ENCODE results near the gene KCNJ13. TPM values are rescaled to one million over a fixed set of nuclear protein-coding genes. Genes with fewer than 3 reads are reported as not detected.

The KCNJ13 gene
- total and polyA plus RNA-seq, 4 donors = 0.08 to 0.79 TPM; not detected in 2

- whole genome bisulfite sequencing = 64% methylated on average over 3 of the region's 3 CpGs
- DNase-seq (ENCODE audit: low spot score) = no peak
- peaks cover 5 to 38% (median 24%) of the 10 kb centered on the region in 4 donors for H3K36me3 ChIP-seq (ENCODE audit: control insufficient read depth in 4 of 4, insufficient read depth in 3 of 4, low read depth in 1 of 4, low read length in 3 of 4)
- no peak overlapping the region for H3K9ac ChIP-seq (ENCODE audit: low read depth in 1 of 2, low read length in 2 of 2)
- no peaks in the 10 kb centered on the region for H3K27me3 ChIP-seq (ENCODE audit: control insufficient read depth in 4 of 4, insufficient read depth in 4 of 4, low read length in 3 of 4)
- no peak overlapping the region for H3K4me3 ChIP-seq (ENCODE audit: low read depth in 1 of 3, low read length in 3 of 3)
- TF ChIP-seq YY1 (IDR thresholded peaks at IDR 0.05) = no peak
- TF ChIP-seq ZBTB33 (IDR thresholded peaks at IDR 0.05) = no peak
- TF ChIP-seq RAD21 (IDR thresholded peaks at IDR 0.05) = peak; percentile 60 to 72
- TF ChIP-seq FOXA2 (IDR thresholded peaks at IDR 0.05) = no peak
- TF ChIP-seq ATF3 (IDR thresholded peaks at IDR 0.05) = no peak
- TF ChIP-seq JUND (IDR thresholded peaks at IDR 0.05) = no peak
- no peak for TF ChIP-seq HNF4G (IDR thresholded peaks at IDR 0.05)
- no peak for TF ChIP-seq FOXA1 (IDR thresholded peaks at IDR 0.05)
- no peak for TF ChIP-seq MAX (IDR thresholded peaks at IDR 0.05)
- no peak for TF ChIP-seq HNF4A (conservative IDR thresholded peaks at IDR 0.05)
- peak; percentile 33 for TF ChIP-seq CTCF (IDR thresholded peaks at IDR 0.05; ENCODE audit: low read depth, low read length, missing input control)
- no peak for TF ChIP-seq RXRA (IDR thresholded peaks at IDR 0.05)
- no peak for TF ChIP-seq TAF1 (conservative IDR thresholded peaks at IDR 0.05)
- no peak for TF ChIP-seq GABPA (IDR thresholded peaks at IDR 0.05 in 1 of 2, conservative IDR thresholded peaks at IDR 0.05 in 1 of 2)
- TF ChIP-seq, protein P1, sequence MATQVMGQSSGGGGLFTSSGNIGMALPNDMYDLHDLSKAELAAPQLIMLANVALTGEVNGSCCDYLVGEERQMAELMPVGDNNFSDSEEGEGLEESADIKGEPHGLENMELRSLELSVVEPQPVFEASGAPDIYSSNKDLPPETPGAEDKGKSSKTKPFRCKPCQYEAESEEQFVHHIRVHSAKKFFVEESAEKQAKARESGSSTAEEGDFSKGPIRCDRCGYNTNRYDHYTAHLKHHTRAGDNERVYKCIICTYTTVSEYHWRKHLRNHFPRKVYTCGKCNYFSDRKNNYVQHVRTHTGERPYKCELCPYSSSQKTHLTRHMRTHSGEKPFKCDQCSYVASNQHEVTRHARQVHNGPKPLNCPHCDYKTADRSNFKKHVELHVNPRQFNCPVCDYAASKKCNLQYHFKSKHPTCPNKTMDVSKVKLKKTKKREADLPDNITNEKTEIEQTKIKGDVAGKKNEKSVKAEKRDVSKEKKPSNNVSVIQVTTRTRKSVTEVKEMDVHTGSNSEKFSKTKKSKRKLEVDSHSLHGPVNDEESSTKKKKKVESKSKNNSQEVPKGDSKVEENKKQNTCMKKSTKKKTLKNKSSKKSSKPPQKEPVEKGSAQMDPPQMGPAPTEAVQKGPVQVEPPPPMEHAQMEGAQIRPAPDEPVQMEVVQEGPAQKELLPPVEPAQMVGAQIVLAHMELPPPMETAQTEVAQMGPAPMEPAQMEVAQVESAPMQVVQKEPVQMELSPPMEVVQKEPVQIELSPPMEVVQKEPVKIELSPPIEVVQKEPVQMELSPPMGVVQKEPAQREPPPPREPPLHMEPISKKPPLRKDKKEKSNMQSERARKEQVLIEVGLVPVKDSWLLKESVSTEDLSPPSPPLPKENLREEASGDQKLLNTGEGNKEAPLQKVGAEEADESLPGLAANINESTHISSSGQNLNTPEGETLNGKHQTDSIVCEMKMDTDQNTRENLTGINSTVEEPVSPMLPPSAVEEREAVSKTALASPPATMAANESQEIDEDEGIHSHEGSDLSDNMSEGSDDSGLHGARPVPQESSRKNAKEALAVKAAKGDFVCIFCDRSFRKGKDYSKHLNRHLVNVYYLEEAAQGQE (IDR thresholded peaks at IDR 0.05) = no peak
- TF ChIP-seq SP1 (IDR thresholded peaks at IDR 0.05) = no peak
- no peak for TF ChIP-seq EGR1 (IDR thresholded peaks at IDR 0.05; ENCODE audit: low read depth in 2 of 2)
- no peaks in the 10 kb centered on the region for H3K9me3 ChIP-seq (ENCODE audit: control insufficient read depth in 4 of 4, low read length in 3 of 4)
- no peak overlapping the region for H3K27ac ChIP-seq (ENCODE audit: low read depth in 1 of 2, low read length in 2 of 2)
- peaks cover 0 to 7% (median 2%) of the 10 kb centered on the region in 4 donors for H3K4me1 ChIP-seq (ENCODE audit: control insufficient read depth in 4 of 4, insufficient read depth in 4 of 4, low read length in 3 of 4)
These were observed 15.0 kb downstream of the KCNJ13 start for GRCh38 chr2:232761301-232761907.
